ENCODE measurements around the gene RPL36AL. TPM values are rescaled to one million over a fixed set of nuclear protein-coding genes. Genes with fewer than 3 reads are reported as not detected.

The RPL36AL gene
- polyA plus RNA-seq, 2 of the 4 experiments (the other 2 are of a cell fraction): 390 to 469 TPM

DNA sequence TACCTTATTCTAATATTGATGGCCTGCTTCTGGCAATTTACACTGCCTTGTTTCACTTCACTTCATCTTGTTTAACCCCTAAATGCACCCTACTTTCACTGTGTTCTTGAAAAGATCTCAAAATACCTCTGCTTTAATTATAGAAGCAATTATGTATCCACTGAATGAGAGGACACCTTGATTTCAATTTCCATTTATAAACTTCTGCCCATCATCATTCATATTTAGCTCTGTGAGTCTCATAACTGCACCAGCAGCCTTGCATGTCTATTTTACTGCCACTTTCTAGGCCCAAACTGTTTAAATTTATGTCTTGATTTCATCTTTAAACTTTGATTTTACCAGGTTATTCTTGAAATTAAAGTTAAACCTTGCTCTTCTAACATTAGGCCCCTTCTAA is 21.7 kb upstream of the RPL36AL start:
- Histone ChIP-seq H3K4me3 (no peak overlapping the region), H3K4me2 (peak overlapping the region; percentile 44), H3K4me1 (peaks cover 21% of the 10 kb centered on the region), H3K9me3 (no peaks in the 10 kb centered on the region), H3K27ac (peak overlapping the region; percentile 17 to 49; a peak in 4 of 6 replicates)
- TF ChIP-seq NFE2L2 (conservative IDR thresholded peaks at IDR 0.05; ENCODE audit: low read length) (no peak), BCL3 (IDR thresholded peaks at IDR 0.05) (no peak), PHF8 (IDR thresholded peaks at IDR 0.05; ENCODE audit: borderline replicate concordance, low read depth) (no peak), KDM1A (IDR thresholded peaks at IDR 0.05; ENCODE audit: low read depth) (no peak)
- no peak for DNase-seq (ENCODE audit: low read depth in 1 of 2, low spot score in 1 of 2)
- ChIA-PET POLR2A (interaction anchor here (0.6 to 1.5 kb wide), 2 partner anchors 22 to 210 kb away, joined by 5 to 6 read pairs; partner anchors contain the start of genes NEMF and RPL36AL), CTCF (interaction anchor here (1.5 to 1.7 kb wide), 2 partner anchors 8 to 13 kb away, joined by 5 read pairs; no protein-coding TSS in a partner anchor)
- FAIRE-seq: no peak
- no peak for ATAC-seq

- 43% methylated on average over 8 of the region's 8 CpGs for WGBS (ENCODE audit: missing lambda C conversion rate)
- H3K4me2 ChIP-seq: peak overlapping the region; percentile 44
These were observed 21.3 kb upstream of the RPL36AL start for GRCh38 chr14:49641697-49642129.

More at GRCh38 chr14:49641697-49642129, 21.3 kb upstream of the RPL36AL start:
- no peak for DNase-seq (ENCODE audit: low read depth in 1 of 2, low spot score in 1 of 2)
- FAIRE-seq: no peak
- TF ChIP-seq HDAC2 (IDR thresholded peaks at IDR 0.05): no peak
- no peak for TF ChIP-seq NFE2L2 (conservative IDR thresholded peaks at IDR 0.05; ENCODE audit: low read length)
- no peak for TF ChIP-seq CHD2 (IDR thresholded peaks at IDR 0.05; ENCODE audit: low read length, partially characterized antibody)
- no peak for TF ChIP-seq HES2 (IDR thresholded peaks at IDR 0.05)
- TF ChIP-seq FOSL2 (IDR thresholded peaks at IDR 0.05): no peak
- TF ChIP-seq FOSL2 (CRISPR knock-in tag; IDR thresholded peaks at IDR 0.05): no peak
- no peak for TF ChIP-seq RCOR1 (IDR thresholded peaks at IDR 0.05; ENCODE audit: low read depth, low read length)
- TF ChIP-seq BCL3 (IDR thresholded peaks at IDR 0.05): no peak
- no peak for TF ChIP-seq CEBPB (IDR thresholded peaks at IDR 0.05)
- no peak for TF ChIP-seq TFCP2L1 (CRISPR knock-in tag; IDR thresholded peaks at IDR 0.05)
- no peak for TF ChIP-seq NR3C1 (IDR thresholded peaks at IDR 0.05)
- no peak for TF ChIP-seq GATA3 (IDR thresholded peaks at IDR 0.05; ENCODE audit: borderline replicate concordance)
- no peak for TF ChIP-seq RFX5 (IDR thresholded peaks at IDR 0.05)
- TF ChIP-seq, protein P1, sequence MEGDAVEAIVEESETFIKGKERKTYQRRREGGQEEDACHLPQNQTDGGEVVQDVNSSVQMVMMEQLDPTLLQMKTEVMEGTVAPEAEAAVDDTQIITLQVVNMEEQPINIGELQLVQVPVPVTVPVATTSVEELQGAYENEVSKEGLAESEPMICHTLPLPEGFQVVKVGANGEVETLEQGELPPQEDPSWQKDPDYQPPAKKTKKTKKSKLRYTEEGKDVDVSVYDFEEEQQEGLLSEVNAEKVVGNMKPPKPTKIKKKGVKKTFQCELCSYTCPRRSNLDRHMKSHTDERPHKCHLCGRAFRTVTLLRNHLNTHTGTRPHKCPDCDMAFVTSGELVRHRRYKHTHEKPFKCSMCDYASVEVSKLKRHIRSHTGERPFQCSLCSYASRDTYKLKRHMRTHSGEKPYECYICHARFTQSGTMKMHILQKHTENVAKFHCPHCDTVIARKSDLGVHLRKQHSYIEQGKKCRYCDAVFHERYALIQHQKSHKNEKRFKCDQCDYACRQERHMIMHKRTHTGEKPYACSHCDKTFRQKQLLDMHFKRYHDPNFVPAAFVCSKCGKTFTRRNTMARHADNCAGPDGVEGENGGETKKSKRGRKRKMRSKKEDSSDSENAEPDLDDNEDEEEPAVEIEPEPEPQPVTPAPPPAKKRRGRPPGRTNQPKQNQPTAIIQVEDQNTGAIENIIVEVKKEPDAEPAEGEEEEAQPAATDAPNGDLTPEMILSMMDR (IDR thresholded peaks at IDR 0.05): no peak
- TF ChIP-seq KDM5A (IDR thresholded peaks at IDR 0.05): no peak
- TF ChIP-seq ZNF302 (CRISPR knock-in tag; IDR thresholded peaks at IDR 0.05): no peak
- no peak for TF ChIP-seq PBX3 (IDR thresholded peaks at IDR 0.05)
- TF ChIP-seq EHF (CRISPR knock-in tag; IDR thresholded peaks at IDR 0.05): no peak
- TF ChIP-seq RARB (CRISPR knock-in tag; IDR thresholded peaks at IDR 0.05): no peak
- no peak for TF ChIP-seq TP53 (CRISPR knock-in tag; IDR thresholded peaks at IDR 0.05)
- TF ChIP-seq JUNB (IDR thresholded peaks at IDR 0.05): no peak
- Histone ChIP-seq H3K27ac (peak overlapping the region; percentile 17 to 49; a peak in 4 of 6 replicates), H3K9me3 (no peaks in the 10 kb centered on the region), H3K4me3 (no peak overlapping the region), H3K4me1 (peaks cover 25% of the 10 kb centered on the region)
- peak; percentile 39 to 58; a peak in 4 of 6 replicates for ATAC-seq
- POLR2A ChIA-PET: interaction anchor here (0.6 to 1.5 kb wide), 2 partner anchors 22 to 211 kb away, joined by 5 to 6 read pairs; partner anchors contain the start of genes NEMF and RPL36AL
- CTCF ChIA-PET: interaction anchor here (1.5 to 1.7 kb wide), 2 partner anchors 8 to 14 kb away, joined by 5 read pairs; no protein-coding TSS in a partner anchor

Measured in A549 (cell line).